ENCODE results near the gene CEP170B. TPM values are rescaled to one million over a fixed set of nuclear protein-coding genes. Genes with fewer than 3 reads are reported as not detected.
"Not testable (repeated sequence)": the region's sequence is repeated elsewhere in the genome, so short reads cannot be mapped to it uniquely, and the experiment has no call there.

CEP170B gene
- polyA plus RNA-seq, 6 donors from 2014 or later: not detected

GRCh38 chr14:104897330-104898194, 32.5 kb downstream of the CEP170B start:
- Mint-ChIP-seq H3K4me3 (no peak overlapping the region), H3K27ac (peak overlapping the region in 1 of 6 donors; percentile 38), H3K4me1 (peaks cover 5% of the 10 kb centered on the region in 3 donors), H3K36me3 (no peaks in the 10 kb centered on the region), H3K27me3 (peaks cover 0 to 3% (median 0%) of the 10 kb centered on the region in 3 donors), H3K9me3 (no peaks in the 10 kb centered on the region)
- no peak for ATAC-seq (ENCODE audit: low read depth in 2 of 2)
- no peak for DNase-seq

- ATAC-seq (ENCODE audit: low read depth in 2 of 2) (no peak), DNase-seq (no peak)
- H3K4me1 Mint-ChIP-seq: peaks cover 5% of the 10 kb centered on the region in 3 donors
- H3K27ac Mint-ChIP-seq: peak overlapping the region in 1 of 6 donors; percentile 39
- H3K27me3 Mint-ChIP-seq: peaks cover 0 to 3% (median 3%) of the 10 kb centered on the region in 3 donors
- H3K4me3 Mint-ChIP-seq: peak overlapping the region in 1 of 8 donors; percentile 40
- no peaks in the 10 kb centered on the region for H3K36me3 Mint-ChIP-seq
- H3K9me3 Mint-ChIP-seq: no peaks in the 10 kb centered on the region
These were observed 33.1 kb downstream of the CEP170B start for GRCh38 chr14:104898195-104898558.

- peaks cover 2 to 11% (median 3%) of the 10 kb centered on the region in 3 donors for H3K27me3 Mint-ChIP-seq
- no peak for ATAC-seq (ENCODE audit: low read depth in 2 of 2)
These were observed 33.9 kb downstream of the CEP170B start for GRCh38 chr14:104898870-104899510.

GRCh38 chr14:104899781-104900180, 34.7 kb downstream of the CEP170B start:
- ATAC-seq (ENCODE audit: low read depth in 2 of 2) (no peak), DNase-seq (no peak)
- Mint-ChIP-seq H3K27me3 (peaks cover 7 to 19% (median 10%) of the 10 kb centered on the region in 3 donors), H3K27ac (no peak overlapping the region), H3K36me3 (no peaks in the 10 kb centered on the region), H3K4me1 (peaks cover 10 to 15% (median 12%) of the 10 kb centered on the region in 3 donors), H3K9me3 (no peaks in the 10 kb centered on the region), H3K4me3 (no peak overlapping the region)

More at GRCh38 chr14:104898870-104899510, 33.9 kb downstream of the CEP170B start:
- Mint-ChIP-seq H3K4me1 (peaks cover 5 to 10% (median 7%) of the 10 kb centered on the region in 3 donors), H3K27ac (no peak overlapping the region), H3K9me3 (no peaks in the 10 kb centered on the region), H3K4me3 (no peak overlapping the region), H3K36me3 (no peaks in the 10 kb centered on the region)
- no peak for DNase-seq

- Mint-ChIP-seq H3K4me3 (no peak overlapping the region), H3K9me3 (no peaks in the 10 kb centered on the region), H3K36me3 (no peaks in the 10 kb centered on the region), H3K27ac (peak overlapping the region in 1 of 6 donors; percentile 3), H3K27me3 (peaks cover 7 to 23% (median 13%) of the 10 kb centered on the region in 3 donors), H3K4me1 (peaks cover 13 to 18% (median 14%) of the 10 kb centered on the region in 3 donors)
- no peak for DNase-seq
- ATAC-seq (ENCODE audit: low read depth in 2 of 2): no peak
These were observed 35.8 kb downstream of the CEP170B start for GRCh38 chr14:104900639-104901512.

- peaks cover 0 to 5% (median 0%) of the 10 kb centered on the region in 7 donors for H3K9me3 Mint-ChIP-seq
- ATAC-seq (ENCODE audit: low read depth in 2 of 2) (no peak), DNase-seq (no peak)
- no peak overlapping the region for H3K27ac Mint-ChIP-seq
- H3K4me1 Mint-ChIP-seq: peaks cover 8 to 13% (median 10%) of the 10 kb centered on the region in 3 donors
- H3K27me3 Mint-ChIP-seq: peaks cover 4 to 33% (median 25%) of the 10 kb centered on the region in 3 donors
- H3K36me3 Mint-ChIP-seq: peaks cover 0 to 7% of the 10 kb centered on the region in 2 donors
- peak overlapping the region in 1 of 8 donors; percentile 10 for H3K4me3 Mint-ChIP-seq
These were observed 38.9 kb downstream of the CEP170B start for GRCh38 chr14:104903990-104904389.

GRCh38 chr14:104904650-104905578, 39.8 kb downstream of the CEP170B start:
- H3K4me1 Mint-ChIP-seq: peaks cover 8 to 13% (median 10%) of the 10 kb centered on the region in 3 donors
- peak overlapping the region in 4 of 8 donors; percentile 20 to 40 (median 26) for H3K4me3 Mint-ChIP-seq
- H3K9me3 Mint-ChIP-seq; ATAC-seq (ENCODE audit: low read depth in 2 of 2); H3K36me3 Mint-ChIP-seq; DNase-seq: not testable (repeated sequence)
- peak overlapping the region in 1 of 6 donors; percentile 47 for H3K27ac Mint-ChIP-seq
- peaks cover 4 to 38% (median 25%) of the 10 kb centered on the region in 3 donors for H3K27me3 Mint-ChIP-seq

- not testable (repeated sequence) for DNase-seq; H3K27ac Mint-ChIP-seq; H3K36me3 Mint-ChIP-seq; ATAC-seq (ENCODE audit: low read depth in 2 of 2); H3K4me3 Mint-ChIP-seq
- H3K9me3 Mint-ChIP-seq: peaks cover 0 to 12% (median 0%) of the 10 kb centered on the region in 7 donors
- peaks cover 8 to 13% (median 10%) of the 10 kb centered on the region in 3 donors for H3K4me1 Mint-ChIP-seq
- peaks cover 4 to 41% (median 25%) of the 10 kb centered on the region in 3 donors for H3K27me3 Mint-ChIP-seq
These were observed 40.5 kb downstream of the CEP170B start for GRCh38 chr14:104905579-104905933.

GRCh38 chr14:104908303-104908702, 43.2 kb downstream of the CEP170B start:
- ATAC-seq (ENCODE audit: low read depth in 2 of 2): no peak
- peaks cover 2 to 32% (median 19%) of the 10 kb centered on the region in 7 donors for H3K9me3 Mint-ChIP-seq
- peaks cover 4 to 43% (median 31%) of the 10 kb centered on the region in 3 donors for H3K27me3 Mint-ChIP-seq
- no peak overlapping the region for H3K4me3 Mint-ChIP-seq
- no peak overlapping the region for H3K27ac Mint-ChIP-seq
- H3K36me3 Mint-ChIP-seq: peaks cover 7 to 22% of the 10 kb centered on the region in 2 donors
- no peak for DNase-seq
- H3K4me1 Mint-ChIP-seq: peaks cover 8 to 11% (median 8%) of the 10 kb centered on the region in 3 donors

- no peak for ATAC-seq (ENCODE audit: low read depth in 2 of 2)
- Mint-ChIP-seq H3K9me3 (peaks cover 2 to 32% (median 20%) of the 10 kb centered on the region in 7 donors), H3K27me3 (peaks cover 0 to 23% (median 15%) of the 10 kb centered on the region in 3 donors), H3K27ac (no peak overlapping the region), H3K4me3 (no peak overlapping the region), H3K4me1 (peaks cover 0 to 7% (median 5%) of the 10 kb centered on the region in 3 donors), H3K36me3 (peaks cover 7 to 20% of the 10 kb centered on the region in 2 donors)
- DNase-seq: no peak
These were observed 47.0 kb downstream of the CEP170B start for GRCh38 chr14:104912053-104912452.

- no peak overlapping the region for H3K4me3 Mint-ChIP-seq
- no peak overlapping the region for H3K27ac Mint-ChIP-seq
- peaks cover 0 to 14% (median 6%) of the 10 kb centered on the region in 3 donors for H3K27me3 Mint-ChIP-seq
- DNase-seq: no peak
- peaks cover 2 to 27% (median 20%) of the 10 kb centered on the region in 7 donors for H3K9me3 Mint-ChIP-seq
- H3K36me3 Mint-ChIP-seq: peaks cover 7 to 15% of the 10 kb centered on the region in 2 donors
- ATAC-seq (ENCODE audit: low read depth in 2 of 2): no peak
- H3K4me1 Mint-ChIP-seq: peaks cover 0 to 7% (median 5%) of the 10 kb centered on the region in 3 donors
These were observed 48.4 kb downstream of the CEP170B start for GRCh38 chr14:104913435-104913834.

GRCh38 chr14:104917116-104917515, 52.0 kb downstream of the CEP170B start:
- no peak for DNase-seq
- Mint-ChIP-seq H3K27ac (no peak overlapping the region), H3K4me1 (peaks cover 0 to 17% (median 17%) of the 10 kb centered on the region in 3 donors), H3K36me3 (peaks cover 0 to 3% of the 10 kb centered on the region in 2 donors), H3K9me3 (peaks cover 0 to 8% (median 2%) of the 10 kb centered on the region in 7 donors), H3K4me3 (no peak overlapping the region), H3K27me3 (peaks cover 0 to 2% (median 0%) of the 10 kb centered on the region in 3 donors)
- ATAC-seq (ENCODE audit: low read depth in 2 of 2): no peak
